HepG2 (cell line): ENCODE data around the gene UBE2D4. TPM values are rescaled to one million over a fixed set of nuclear protein-coding genes. Genes with fewer than 3 reads are reported as not detected.
A peak's percentile ranks its signal among the peaks of the same experiment; 100 is the strongest.

Source experiments
- HOXA9 ChIP-seq: sonication (generic); formaldehyde crosslinking; IDR thresholded peaks from 2 replicates; pipeline ENCODE4 v1.8.1; 2022; ENCODE audit warnings: missing genetic modification reagents, mild to moderate bottlenecking, moderate library complexity, borderline replicate concordance
- JUND ChIP-seq: sonication (generic); formaldehyde crosslinking; IDR thresholded peaks from 2 replicates; pipeline ENCODE4 v1.8.0; 2022; ENCODE audit warnings: mild to moderate bottlenecking, missing genetic modification reagents
- NKX3-1 ChIP-seq: sonication (generic); formaldehyde crosslinking; IDR thresholded peaks from 2 replicates; pipeline ENCODE4 v1.5.0; 2020; ENCODE audit warnings: missing genetic modification reagents
- YEATS2 ChIP-seq: sonication (generic); formaldehyde crosslinking; IDR thresholded peaks from 2 replicates; pipeline ENCODE4 v1.4.0; 2020; ENCODE audit warnings: missing genetic modification reagents, borderline replicate concordance
- ZMAT3 ChIP-seq: sonication (generic); formaldehyde crosslinking; conservative IDR thresholded peaks from 2 replicates; pipeline ENCODE4 v1.7.0; 2021; ENCODE audit warnings: missing genetic modification reagents
- ZNF292 ChIP-seq: sonication (generic); formaldehyde crosslinking; IDR thresholded peaks from 2 replicates; pipeline ENCODE4 v1.8.1; 2022; ENCODE audit warnings: mild to moderate bottlenecking, low read depth, missing genetic modification reagents, borderline replicate concordance
- ZNF605 ChIP-seq: sonication (generic); formaldehyde crosslinking; IDR thresholded peaks from 2 replicates; pipeline ENCODE4 v1.8.0; 2022; ENCODE audit warnings: mild to moderate bottlenecking, missing genetic modification reagents
- polyA plus RNA-seq, 8 experiments: library from polyadenylated mRNA; depleted of rRNA in 3 of 8; stranded (reverse) in 7 of 8; unstranded in 1 of 8; fragments of >200 nt; fragmentation: Illumina TruSeq in 4 of 8; extraction: Trizol in 4 of 8; gene quantifications; 2 replicates each; pipeline versions ENCODE4 v1.2.1 to v1.2.3, GENCODE V29; 2011 to 2016; ENCODE audit warnings: low read depth in 4 of 8, missing spikeins in 1 of 8, mixed read lengths in 1 of 8; ENCODE audit not compliant: insufficient read depth in 1 of 8
- total RNA-seq, 5 experiments: library from RNA; depleted of rRNA; stranded (reverse); fragments of >200 nt; fragmentation: Illumina TruSeq; extraction: Trizol; gene quantifications; 2 replicates each; pipeline ENCODE4 v1.2.3, GENCODE V29; 2016; ENCODE audit warnings: low read depth in 1 of 5
- TF ChIP-seq, protein P1 (sequence below): sonication (generic); formaldehyde crosslinking; IDR thresholded peaks from 2 replicates; pipeline ENCODE4 v1.8.1; 2023; ENCODE audit warnings: missing genetic modification reagents, inconsistent platforms, borderline replicate concordance
- TF ChIP-seq, protein P2 (sequence below): sonication (generic); formaldehyde crosslinking; IDR thresholded peaks from 2 replicates; pipeline ENCODE4 v1.4.0; 2020; ENCODE audit warnings: mild to moderate bottlenecking, missing genetic modification reagents
- TF ChIP-seq, protein P3 (sequence below): sonication (generic); formaldehyde crosslinking; IDR thresholded peaks from 2 replicates; pipeline ENCODE4 v1.4.0; 2020; ENCODE audit warnings: missing genetic modification reagents
- TF ChIP-seq, protein P4 (sequence below), 2 experiments: sonication (generic) in 1 of 2; formaldehyde crosslinking in 1 of 2; IDR thresholded peaks; 2 replicates each; pipeline versions ENCODE4 v1.6.1 to v1.9.0; 2014 to 2022; ENCODE audit warnings: antibody characterized with exemption in 1 of 2, borderline replicate concordance in 1 of 2, inconsistent platforms in 1 of 2, low read depth in 1 of 2, missing genetic modification reagents in 1 of 2
- TF ChIP-seq, protein P5 (sequence below): sonication (generic); formaldehyde crosslinking; IDR thresholded peaks from 2 replicates; pipeline ENCODE4 v1.4.0; 2020; ENCODE audit warnings: missing genetic modification reagents, borderline replicate concordance

The UBE2D4 gene
- total and polyA plus RNA-seq, 2 of the 13 experiments (the other 11 are each of a cell fraction or from before 2014, with no cell fraction given), result 9.9 to 16.0 TPM

DNA sequence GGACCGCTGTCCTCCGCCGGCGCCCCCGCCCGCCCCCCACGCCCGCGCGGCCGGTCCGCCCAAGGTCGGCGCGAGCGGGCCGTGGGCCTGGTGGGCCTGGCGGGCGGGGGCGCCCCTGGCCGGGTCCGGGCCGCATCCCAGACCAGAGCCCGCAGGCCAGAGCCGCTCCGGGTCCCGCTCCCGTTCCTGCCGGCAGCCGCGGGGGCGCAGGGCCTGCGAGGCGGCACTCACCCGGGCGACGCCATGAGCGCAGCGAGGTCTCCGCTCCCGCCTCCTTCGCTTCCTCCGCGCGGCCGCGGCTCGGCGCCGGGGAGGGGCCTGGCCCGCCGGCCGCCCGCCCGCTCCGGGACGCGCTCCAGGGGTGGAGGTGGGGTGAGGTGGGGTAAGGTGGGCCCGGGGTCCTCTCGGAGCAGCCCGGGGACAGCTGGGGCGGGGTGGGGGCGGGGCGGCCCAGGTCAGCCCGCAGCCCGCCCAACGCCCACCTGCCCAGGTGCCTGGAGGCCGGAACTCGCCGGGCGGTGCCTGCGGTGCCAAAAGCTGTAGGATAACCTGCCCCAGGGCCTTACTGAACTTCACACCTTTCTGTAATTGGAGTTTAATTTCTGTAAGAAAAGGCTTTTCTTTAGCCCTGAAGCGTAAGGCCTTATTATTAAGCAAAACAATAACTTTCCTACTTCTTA, 19.8 kb upstream of the UBE2D4 start, which contains the start of gene URGCP (continued):
- TF ChIP-seq, protein P1, sequence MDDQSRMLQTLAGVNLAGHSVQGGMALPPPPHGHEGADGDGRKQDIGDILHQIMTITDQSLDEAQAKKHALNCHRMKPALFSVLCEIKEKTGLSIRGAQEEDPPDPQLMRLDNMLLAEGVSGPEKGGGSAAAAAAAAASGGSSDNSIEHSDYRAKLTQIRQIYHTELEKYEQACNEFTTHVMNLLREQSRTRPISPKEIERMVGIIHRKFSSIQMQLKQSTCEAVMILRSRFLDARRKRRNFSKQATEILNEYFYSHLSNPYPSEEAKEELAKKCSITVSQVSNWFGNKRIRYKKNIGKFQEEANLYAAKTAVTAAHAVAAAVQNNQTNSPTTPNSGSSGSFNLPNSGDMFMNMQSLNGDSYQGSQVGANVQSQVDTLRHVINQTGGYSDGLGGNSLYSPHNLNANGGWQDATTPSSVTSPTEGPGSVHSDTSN (CRISPR knock-in tag), result no peak
- TF ChIP-seq NKX3-1 (CRISPR knock-in tag) (no peak), ZNF605 (CRISPR knock-in tag) (no peak), HOXA9 (CRISPR knock-in tag) (no peak), JUND (CRISPR knock-in tag) (no peak), ZMAT3 (CRISPR knock-in tag) (no peak), ZNF292 (no peak), YEATS2 (no peak)
- TF ChIP-seq, protein P2, sequence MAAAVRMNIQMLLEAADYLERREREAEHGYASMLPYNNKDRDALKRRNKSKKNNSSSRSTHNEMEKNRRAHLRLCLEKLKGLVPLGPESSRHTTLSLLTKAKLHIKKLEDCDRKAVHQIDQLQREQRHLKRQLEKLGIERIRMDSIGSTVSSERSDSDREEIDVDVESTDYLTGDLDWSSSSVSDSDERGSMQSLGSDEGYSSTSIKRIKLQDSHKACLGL (CRISPR knock-in tag), result peak; percentile 30; the same call in 1 of the 2 replicates
- TF ChIP-seq, protein P3, sequence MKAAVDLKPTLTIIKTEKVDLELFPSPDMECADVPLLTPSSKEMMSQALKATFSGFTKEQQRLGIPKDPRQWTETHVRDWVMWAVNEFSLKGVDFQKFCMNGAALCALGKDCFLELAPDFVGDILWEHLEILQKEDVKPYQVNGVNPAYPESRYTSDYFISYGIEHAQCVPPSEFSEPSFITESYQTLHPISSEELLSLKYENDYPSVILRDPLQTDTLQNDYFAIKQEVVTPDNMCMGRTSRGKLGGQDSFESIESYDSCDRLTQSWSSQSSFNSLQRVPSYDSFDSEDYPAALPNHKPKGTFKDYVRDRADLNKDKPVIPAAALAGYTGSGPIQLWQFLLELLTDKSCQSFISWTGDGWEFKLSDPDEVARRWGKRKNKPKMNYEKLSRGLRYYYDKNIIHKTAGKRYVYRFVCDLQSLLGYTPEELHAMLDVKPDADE (CRISPR knock-in tag), result no peak
- TF ChIP-seq, protein P4, sequence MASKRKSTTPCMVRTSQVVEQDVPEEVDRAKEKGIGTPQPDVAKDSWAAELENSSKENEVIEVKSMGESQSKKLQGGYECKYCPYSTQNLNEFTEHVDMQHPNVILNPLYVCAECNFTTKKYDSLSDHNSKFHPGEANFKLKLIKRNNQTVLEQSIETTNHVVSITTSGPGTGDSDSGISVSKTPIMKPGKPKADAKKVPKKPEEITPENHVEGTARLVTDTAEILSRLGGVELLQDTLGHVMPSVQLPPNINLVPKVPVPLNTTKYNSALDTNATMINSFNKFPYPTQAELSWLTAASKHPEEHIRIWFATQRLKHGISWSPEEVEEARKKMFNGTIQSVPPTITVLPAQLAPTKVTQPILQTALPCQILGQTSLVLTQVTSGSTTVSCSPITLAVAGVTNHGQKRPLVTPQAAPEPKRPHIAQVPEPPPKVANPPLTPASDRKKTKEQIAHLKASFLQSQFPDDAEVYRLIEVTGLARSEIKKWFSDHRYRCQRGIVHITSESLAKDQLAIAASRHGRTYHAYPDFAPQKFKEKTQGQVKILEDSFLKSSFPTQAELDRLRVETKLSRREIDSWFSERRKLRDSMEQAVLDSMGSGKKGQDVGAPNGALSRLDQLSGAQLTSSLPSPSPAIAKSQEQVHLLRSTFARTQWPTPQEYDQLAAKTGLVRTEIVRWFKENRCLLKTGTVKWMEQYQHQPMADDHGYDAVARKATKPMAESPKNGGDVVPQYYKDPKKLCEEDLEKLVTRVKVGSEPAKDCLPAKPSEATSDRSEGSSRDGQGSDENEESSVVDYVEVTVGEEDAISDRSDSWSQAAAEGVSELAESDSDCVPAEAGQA (IDR thresholded peaks at IDR 0.05; ENCODE audit: low read depth), result no peak
- TF ChIP-seq, protein P4 (CRISPR knock-in tag; IDR thresholded peaks at IDR 0.05; ENCODE audit: borderline replicate concordance), result no peak
- TF ChIP-seq, protein P5, sequence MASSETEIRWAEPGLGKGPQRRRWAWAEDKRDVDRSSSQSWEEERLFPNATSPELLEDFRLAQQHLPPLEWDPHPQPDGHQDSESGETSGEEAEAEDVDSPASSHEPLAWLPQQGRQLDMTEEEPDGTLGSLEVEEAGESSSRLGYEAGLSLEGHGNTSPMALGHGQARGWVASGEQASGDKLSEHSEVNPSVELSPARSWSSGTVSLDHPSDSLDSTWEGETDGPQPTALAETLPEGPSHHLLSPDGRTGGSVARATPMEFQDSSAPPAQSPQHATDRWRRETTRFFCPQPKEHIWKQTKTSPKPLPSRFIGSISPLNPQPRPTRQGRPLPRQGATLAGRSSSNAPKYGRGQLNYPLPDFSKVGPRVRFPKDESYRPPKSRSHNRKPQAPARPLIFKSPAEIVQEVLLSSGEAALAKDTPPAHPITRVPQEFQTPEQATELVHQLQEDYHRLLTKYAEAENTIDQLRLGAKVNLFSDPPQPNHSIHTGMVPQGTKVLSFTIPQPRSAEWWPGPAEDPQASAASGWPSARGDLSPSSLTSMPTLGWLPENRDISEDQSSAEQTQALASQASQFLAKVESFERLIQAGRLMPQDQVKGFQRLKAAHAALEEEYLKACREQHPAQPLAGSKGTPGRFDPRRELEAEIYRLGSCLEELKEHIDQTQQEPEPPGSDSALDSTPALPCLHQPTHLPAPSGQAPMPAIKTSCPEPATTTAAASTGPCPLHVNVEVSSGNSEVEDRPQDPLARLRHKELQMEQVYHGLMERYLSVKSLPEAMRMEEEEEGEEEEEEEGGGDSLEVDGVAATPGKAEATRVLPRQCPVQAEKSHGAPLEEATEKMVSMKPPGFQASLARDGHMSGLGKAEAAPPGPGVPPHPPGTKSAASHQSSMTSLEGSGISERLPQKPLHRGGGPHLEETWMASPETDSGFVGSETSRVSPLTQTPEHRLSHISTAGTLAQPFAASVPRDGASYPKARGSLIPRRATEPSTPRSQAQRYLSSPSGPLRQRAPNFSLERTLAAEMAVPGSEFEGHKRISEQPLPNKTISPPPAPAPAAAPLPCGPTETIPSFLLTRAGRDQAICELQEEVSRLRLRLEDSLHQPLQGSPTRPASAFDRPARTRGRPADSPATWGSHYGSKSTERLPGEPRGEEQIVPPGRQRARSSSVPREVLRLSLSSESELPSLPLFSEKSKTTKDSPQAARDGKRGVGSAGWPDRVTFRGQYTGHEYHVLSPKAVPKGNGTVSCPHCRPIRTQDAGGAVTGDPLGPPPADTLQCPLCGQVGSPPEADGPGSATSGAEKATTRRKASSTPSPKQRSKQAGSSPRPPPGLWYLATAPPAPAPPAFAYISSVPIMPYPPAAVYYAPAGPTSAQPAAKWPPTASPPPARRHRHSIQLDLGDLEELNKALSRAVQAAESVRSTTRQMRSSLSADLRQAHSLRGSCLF (CRISPR knock-in tag), result no peak
